8988T (cell line): Measurements from ENCODE around the gene ARHGEF37.

ENCODE experiments used
- DNase-seq: peaks from one replicate; pipeline ENCODE4 v3.0.0; 2011

Gene ARHGEF37

GRCh38 chr5:149604321-149604720 lies 23.0 kb downstream of the ARHGEF37 start:
- DNase-seq = no peak

GRCh38 chr5:149605354-149605997 lies 24.2 kb downstream of the ARHGEF37 start:
- no peak for DNase-seq

DNA sequence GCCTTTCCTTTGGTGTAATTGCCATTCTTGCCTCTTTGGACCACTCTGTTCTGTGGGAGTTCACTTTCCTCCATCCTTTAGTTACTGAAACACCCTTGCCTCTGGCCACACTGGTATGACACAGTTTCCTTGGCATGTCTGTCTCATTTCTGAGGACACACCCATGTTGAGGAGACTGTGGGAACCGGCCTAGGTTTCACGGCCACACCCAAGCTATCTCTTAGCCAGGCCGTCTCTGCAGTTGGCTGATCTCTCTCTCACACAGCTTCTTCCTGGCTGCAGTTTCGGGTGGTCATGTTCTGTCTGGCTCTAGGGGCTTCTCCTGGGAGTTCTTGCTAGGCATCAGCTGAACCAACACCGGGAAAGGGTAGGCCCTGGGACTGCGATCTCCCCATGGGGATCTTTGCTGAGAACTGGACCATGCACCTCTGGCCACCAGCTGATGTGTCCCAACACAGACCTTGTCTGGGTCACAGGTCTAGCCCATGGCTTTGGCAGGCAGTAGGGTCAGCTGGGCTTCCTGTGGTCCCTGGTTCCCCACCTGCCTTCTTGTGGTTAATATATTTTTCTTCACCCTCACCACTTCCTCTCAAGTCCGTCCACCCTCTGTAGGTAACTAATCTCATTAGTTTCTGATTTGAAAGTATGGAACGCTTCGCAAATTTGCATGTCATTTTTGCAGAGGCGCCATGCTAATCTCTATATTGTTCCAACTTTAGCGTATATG lies 24.9 kb downstream of the ARHGEF37 start:
- DNase-seq = peak; percentile 69

DNA sequence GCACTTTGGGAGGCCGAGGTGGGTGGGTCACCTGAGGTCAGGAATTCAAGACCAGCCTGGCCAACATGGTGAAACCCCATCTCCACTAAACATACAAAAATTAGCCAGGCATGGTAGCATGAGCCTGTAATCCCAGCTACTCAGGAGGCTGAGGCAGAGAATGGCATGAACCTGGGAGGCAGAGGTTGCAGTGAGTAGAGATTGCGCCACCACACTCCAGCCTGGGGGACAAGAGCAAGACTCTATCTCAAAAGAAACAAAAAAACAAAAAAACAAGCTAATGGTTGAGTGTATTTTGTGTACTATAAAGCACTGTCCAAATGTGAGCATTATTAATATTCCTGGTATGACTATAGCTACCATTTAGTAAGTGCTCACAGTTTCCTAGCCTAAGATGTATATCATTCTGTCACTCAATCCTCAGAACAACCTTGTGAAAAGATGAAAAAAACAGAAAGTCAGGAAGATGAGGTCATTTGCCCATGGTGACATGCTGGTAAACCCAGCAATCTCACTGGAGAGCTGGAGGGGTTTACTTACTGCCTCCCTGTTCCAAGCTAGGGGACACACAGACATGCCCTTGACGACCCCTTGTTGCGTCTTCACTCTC lies 27.7 kb downstream of the ARHGEF37 start:
- no peak for DNase-seq

- DNase-seq = no peak
These were observed 28.4 kb downstream of the ARHGEF37 start for GRCh38 chr5:149609640-149610219.

GRCh38 chr5:149610589-149611255 lies 29.4 kb downstream of the ARHGEF37 start:
- DNase-seq = no peak

DNA sequence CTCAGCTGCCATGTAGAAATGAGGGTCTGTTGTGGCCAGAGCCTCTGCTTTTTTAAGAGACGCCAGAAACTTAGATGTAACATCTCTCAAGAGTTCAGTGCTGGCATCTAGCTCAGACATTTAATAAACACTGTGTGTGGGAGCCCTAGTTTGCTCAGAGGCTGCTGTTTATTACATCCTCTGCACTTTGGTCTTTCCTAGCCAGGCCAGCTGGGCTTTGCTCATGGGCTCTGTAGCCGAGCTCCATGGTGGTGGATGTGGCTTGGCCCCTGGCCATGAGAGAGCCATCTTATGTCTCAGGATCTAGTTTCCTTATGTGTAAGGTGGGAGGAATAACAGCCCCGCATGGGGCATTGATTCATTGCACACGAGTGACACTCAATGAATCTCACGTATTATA lies 30.0 kb downstream of the ARHGEF37 start:
- no peak for DNase-seq

GRCh38 chr5:149614034-149614907 lies 33.0 kb downstream of the ARHGEF37 start:
- DNase-seq = no peak

DNA sequence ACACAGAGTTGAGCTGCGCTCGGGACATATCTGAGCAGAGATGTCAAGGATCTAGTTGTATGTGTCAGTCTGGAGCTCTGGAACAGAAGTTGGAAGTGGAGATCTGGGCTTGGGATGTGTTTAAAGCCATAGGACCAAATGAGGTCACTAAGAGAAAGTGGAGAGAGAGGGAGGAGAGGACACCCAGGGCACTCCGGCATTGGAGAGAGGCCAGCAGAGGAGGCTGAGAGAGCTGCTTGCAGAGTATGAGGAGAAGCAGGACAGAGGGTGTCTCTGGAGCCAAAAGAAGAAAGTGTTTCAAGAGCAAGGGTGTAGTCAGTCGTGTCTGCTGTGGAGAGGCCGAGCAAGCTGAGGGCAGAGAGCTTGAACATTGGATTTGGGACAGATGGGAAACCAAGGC lies 34.7 kb downstream of the ARHGEF37 start:
- no peak for DNase-seq

GRCh38 chr5:149616727-149617285 lies 35.5 kb downstream of the ARHGEF37 start:
- no peak for DNase-seq

- DNase-seq = no peak
These were observed 36.5 kb downstream of the ARHGEF37 start for GRCh38 chr5:149617760-149618306.

- DNase-seq = peak; percentile 39
These were observed 37.4 kb downstream of the ARHGEF37 start for GRCh38 chr5:149618581-149619248.

GRCh38 chr5:149621415-149622098 lies 40.3 kb downstream of the ARHGEF37 start:
- DNase-seq = no peak

GRCh38 chr5:149622466-149622865 lies 41.2 kb downstream of the ARHGEF37 start:
- DNase-seq = no peak

DNA sequence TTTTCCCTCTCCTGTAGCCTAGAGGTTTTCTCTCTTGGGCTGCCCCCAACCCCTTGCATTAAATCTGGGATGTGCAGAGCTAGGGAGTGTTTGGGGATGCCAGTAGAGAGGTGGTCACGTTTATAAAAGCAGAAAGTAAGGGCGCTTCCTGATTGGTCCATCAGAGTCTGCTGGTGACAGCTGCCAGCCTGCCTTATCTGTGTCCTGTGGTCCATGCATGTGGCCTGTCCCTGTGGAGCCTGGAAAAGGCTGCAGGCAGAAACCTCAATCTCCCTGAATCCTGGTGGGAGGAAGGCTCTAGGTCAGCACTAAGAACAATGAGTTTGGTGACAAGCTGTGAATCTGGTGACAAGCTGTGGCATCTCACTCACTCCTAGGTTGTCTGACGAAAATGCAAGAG lies 42.2 kb downstream of the ARHGEF37 start:
- no peak for DNase-seq

DNA sequence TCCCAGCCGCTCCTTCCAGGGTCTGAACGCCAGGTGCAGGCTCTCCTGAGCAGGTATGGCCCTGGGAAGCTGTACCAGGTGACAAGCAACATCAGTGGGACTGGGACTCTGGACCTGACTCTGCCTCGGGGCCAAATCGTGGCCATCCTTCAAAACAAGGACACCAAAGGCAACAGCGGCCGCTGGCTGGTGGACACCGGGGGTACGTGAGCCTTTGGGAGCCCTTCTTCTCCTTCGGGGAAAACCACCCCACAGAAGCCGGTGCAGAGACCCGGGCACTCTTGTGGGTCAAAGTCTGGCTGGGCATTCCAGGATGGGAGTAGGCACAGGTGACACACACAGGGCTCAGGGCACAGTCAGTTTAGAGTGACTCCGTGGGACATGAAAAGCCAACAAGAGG lies 45.8 kb downstream of the ARHGEF37 start:
- no peak for DNase-seq

GRCh38 chr5:149628221-149628620 lies 46.9 kb downstream of the ARHGEF37 start:
- no peak for DNase-seq

DNA sequence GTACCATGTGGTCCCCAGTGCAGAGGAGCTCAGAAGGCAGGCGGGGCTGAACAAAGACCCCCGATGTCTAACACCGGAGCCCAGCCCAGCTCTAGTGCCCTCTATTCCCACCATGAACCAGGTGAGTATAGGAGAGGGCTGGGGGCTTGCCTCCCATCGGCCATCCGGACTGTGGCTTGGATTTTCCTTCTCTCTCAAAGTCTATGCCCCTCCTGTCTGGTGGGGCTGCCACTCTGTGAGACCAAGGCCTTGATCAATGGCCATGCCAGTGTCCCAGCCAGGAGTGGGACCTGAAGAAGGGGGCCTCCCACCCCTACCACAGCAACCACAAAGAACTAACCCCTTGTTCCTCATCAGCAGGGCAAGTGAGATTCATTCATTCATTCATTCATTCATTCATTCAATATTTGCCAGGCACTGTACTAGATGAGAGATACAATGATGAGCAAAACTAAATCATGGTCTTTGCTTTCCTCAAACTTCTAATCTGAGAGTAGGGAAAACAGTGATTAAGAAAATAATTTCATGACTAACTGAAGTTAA lies 47.6 kb downstream of the ARHGEF37 start:
- DNase-seq = no peak

DNA sequence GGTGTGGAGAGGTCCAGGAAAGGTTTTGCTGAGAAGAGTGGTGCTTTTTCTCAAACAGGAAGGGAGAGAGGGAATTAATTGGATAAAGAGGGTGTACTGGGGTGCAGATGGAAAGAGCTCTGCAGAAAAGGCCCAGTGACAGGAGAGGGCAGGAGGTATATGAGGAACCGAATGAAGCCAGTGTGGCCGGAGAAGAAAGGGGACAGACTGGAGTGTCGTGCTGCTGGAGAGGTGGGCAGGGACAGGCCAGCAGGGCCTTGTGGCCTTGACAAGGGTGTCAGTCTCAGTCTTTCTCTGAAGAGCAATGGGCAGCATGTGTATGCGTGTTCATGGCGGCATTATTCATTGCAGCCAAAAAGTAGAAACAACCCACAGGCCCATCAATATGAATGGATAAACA lies 48.1 kb downstream of the ARHGEF37 start:
- no peak for DNase-seq

GRCh38 chr5:149630337-149630736 lies 49.0 kb downstream of the ARHGEF37 start:
- DNase-seq = no peak
